Endothelial cell of umbilical vein (primary cell): Measurements from ENCODE around the gene SUCLG2. TPM values are rescaled to one million over a fixed set of nuclear protein-coding genes. Genes with fewer than 3 reads are reported as not detected.

ENCODE experiments used
- BruUV-seq: library from RNA; stranded (reverse); fragments of 400-500 nt; replicated peaks from 2 replicates; lab custom pipeline; 2021; lab: Mats Ljungman, UMichigan
- CTCF ChIA-PET: fragments of 300-600, 350-600 bp; sonication (Branson Sonifier 250); formaldehyde crosslinking; loops from one replicate; lab custom pipeline; 2021; ENCODE audit warnings: antibody characterized with exemption, inconsistent platforms; lab: Charles Lee
- POLR2A ChIA-PET: fragments of 300-600, 350-600 bp; sonication (Branson Sonifier 250); formaldehyde crosslinking; loops from one replicate; lab custom pipeline; 2021; ENCODE audit warnings: antibody characterized with exemption, inconsistent platforms; lab: Charles Lee
- DNase-seq: peaks from one replicate; pipeline ENCODE4 v3.0.0-alpha.2; 2011; ENCODE audit warnings: low read depth, low spot score
- FAIRE-seq: peaks from 2 replicates; lab custom pipeline; 2011; peaks lifted over from hg19 to GRCh38; lab: Jason Lieb, UNC
- H2AFZ ChIP-seq: 2 replicates; pipeline ENCODE4 v1.6.0; 2012; ENCODE audit warnings: low read depth, low read length, control low read depth, inconsistent platforms
- H3K27ac ChIP-seq: 2 replicates; pipeline ENCODE4 v1.5.1; 2011; ENCODE audit warnings: low read depth, mild to moderate bottlenecking, control low read depth, low read length, moderate library complexity; ENCODE audit not compliant: insufficient read depth
- H3K27me3 ChIP-seq, 2 experiments: 2 replicates each; pipeline versions ENCODE4 v1.6.0 to v1.6.1; 2011; ENCODE audit warnings: low read length in 2 of 2, mixed read lengths in 1 of 2; ENCODE audit not compliant: control insufficient read depth in 2 of 2, insufficient read depth in 2 of 2
- H3K36me3 ChIP-seq, 2 experiments: 2 replicates in 1 of 2; 3 replicates in 1 of 2; pipeline ENCODE4 v1.5.1; 2011; ENCODE audit warnings: low read length in 2 of 2, mild to moderate bottlenecking in 1 of 2, moderate library complexity in 1 of 2; ENCODE audit not compliant: control insufficient read depth in 2 of 2, insufficient read depth in 2 of 2; ENCODE audit errors: extremely low read depth in 1 of 2
- H3K4me1 ChIP-seq: 3 replicates; pipeline ENCODE4 v1.5.1; 2011; ENCODE audit warnings: mild to moderate bottlenecking, low read length; ENCODE audit not compliant: control insufficient read depth, insufficient read depth; ENCODE audit errors: extremely low read depth
- H3K4me2 ChIP-seq: 2 replicates; pipeline ENCODE4 v1.6.1; 2011; ENCODE audit warnings: low read length, control low read depth, mixed read lengths; ENCODE audit not compliant: insufficient read depth
- H3K4me3 ChIP-seq, 3 experiments: fragments of 200-600 bp in 1 of 3; sonication (generic), shearing (Covaris generic) in 1 of 3; replicated peaks in 1 of 3; 2 replicates each; pipeline ENCODE4 v1.5.1; 2011 to 2016; ENCODE audit warnings: control low read depth in 3 of 3, low read length in 3 of 3, mild to moderate bottlenecking in 2 of 3, inconsistent platforms in 1 of 3, low read depth in 1 of 3, moderate library complexity in 1 of 3; ENCODE audit not compliant: insufficient read depth in 1 of 3
- H3K79me2 ChIP-seq: 2 replicates; pipeline ENCODE4 v1.6.0; 2012; ENCODE audit warnings: low read length, inconsistent platforms; ENCODE audit not compliant: control insufficient read depth, insufficient read depth
- H3K9ac ChIP-seq: replicated peaks from 2 replicates; pipeline ENCODE3; 2011; ENCODE audit warnings: low read length, control low read depth; ENCODE audit not compliant: insufficient read depth; ENCODE audit errors: extremely low read depth
- H3K9me1 ChIP-seq: replicated peaks from 3 replicates; pipeline ENCODE4 v1.6.0; 2011; ENCODE audit warnings: mild to moderate bottlenecking, low read length; ENCODE audit not compliant: control insufficient read depth, insufficient read depth; ENCODE audit errors: extremely low read depth
- H3K9me3 ChIP-seq: replicated peaks from 2 replicates; pipeline ENCODE4 v1.5.1; 2012; ENCODE audit warnings: low read length, inconsistent platforms; ENCODE audit not compliant: control insufficient read depth, insufficient read depth
- H4K20me1 ChIP-seq: replicated peaks from 2 replicates; pipeline ENCODE3; 2011; ENCODE audit warnings: mild to moderate bottlenecking, low read length; ENCODE audit not compliant: control insufficient read depth, insufficient read depth; ENCODE audit errors: extremely low read depth
- CTCF ChIP-seq, 2 donors: IDR thresholded peaks; 1 replicate in 1 of 2; 2 replicates in 1 of 2; pipeline ENCODE4 v1.5.1; 2011; ENCODE audit warnings: low read length in 2 of 2, mild to moderate bottlenecking in 2 of 2, moderate library complexity in 2 of 2, control low read depth in 1 of 2, inconsistent platforms in 1 of 2, low read depth in 1 of 2; ENCODE audit not compliant: insufficient read depth in 1 of 2; ENCODE audit errors: extremely low read depth in 1 of 2
- EZH2 ChIP-seq: IDR thresholded peaks from 2 replicates; pipeline ENCODE4 v1.6.1; 2012; ENCODE audit warnings: borderline replicate concordance, low read depth, mild to moderate bottlenecking, moderate library complexity, low read length, inconsistent platforms; ENCODE audit not compliant: severe bottlenecking
- FOS ChIP-seq: IDR thresholded peaks from 2 replicates; pipeline ENCODE4 v1.6.1; 2011; ENCODE audit warnings: mild to moderate bottlenecking, low read length, moderate library complexity, borderline replicate concordance; ENCODE audit not compliant: insufficient read depth
- GATA2 ChIP-seq: IDR thresholded peaks from 2 replicates; pipeline ENCODE4 v1.7.0; 2011; ENCODE audit warnings: low read depth, mild to moderate bottlenecking, moderate library complexity, mixed read lengths, low read length; ENCODE audit not compliant: insufficient read length, insufficient read depth
- JUN ChIP-seq: IDR thresholded peaks from 2 replicates; pipeline ENCODE4 v1.6.1; 2011; ENCODE audit warnings: borderline replicate concordance, low read depth; ENCODE audit not compliant: insufficient read length, insufficient read depth
- MAX ChIP-seq: IDR thresholded peaks from 2 replicates; pipeline ENCODE4 v1.6.1; 2011; ENCODE audit not compliant: insufficient read depth, insufficient read length
- MYC ChIP-seq: IDR thresholded peaks from one replicate; pipeline ENCODE4 v1.6.1; 2011; ENCODE audit warnings: mild to moderate bottlenecking, low read depth, low read length
- POLR2A ChIP-seq: IDR thresholded peaks from 2 replicates; pipeline ENCODE4 v1.6.1; 2012; ENCODE audit warnings: low read depth, mild to moderate bottlenecking, control low read depth, low read length
- POLR2AphosphoS5 ChIP-seq: IDR thresholded peaks from 2 replicates; pipeline ENCODE4 v1.6.1; 2012; ENCODE audit warnings: low read depth, mild to moderate bottlenecking, control low read depth, low read length, moderate library complexity; ENCODE audit not compliant: insufficient read depth
- dilution Hi-C: fragments of 300-500 bp; cut with MboI; formaldehyde crosslinking; loops from one replicate; pipeline ENCODE4 v1.15.0; 2019; ENCODE audit warnings: low sequenced_read_pairs; ENCODE audit not compliant: extremely low pct_ligation_motif_present
- intact Hi-C: fragments of 100-400 bp; cut with micrococcal nuclease; formaldehyde crosslinking; loops from one replicate; pipeline ENCODE4 v1.10.0; 2022
- polyA plus RNA-seq, 4 experiments: library from polyadenylated mRNA; depleted of rRNA in 3 of 4; stranded (reverse) in 3 of 4; unstranded in 1 of 4; fragments of >200 nt; gene quantifications; 2 replicates each; pipeline versions ENCODE4 v1.2.1 to v1.2.3, GENCODE V29; 2011 to 2012; ENCODE audit warnings: missing spikeins in 1 of 4
- total RNA-seq: library from RNA; stranded (reverse); gene quantifications from 2 replicates; pipeline ENCODE4 v1.2.3, GENCODE V29; 2021

The SUCLG2 gene
- total and polyA plus RNA-seq, 2 donors (not counting 3 experiments of a cell fraction or from before 2014, with no cell fraction given), result 8.1 to 38.3 TPM

GRCh38 chr3:67468511-67468910, 185.9 kb downstream of the SUCLG2 start:
- H3K4me3 ChIP-seq, result no peak overlapping the region
- DNase-seq (no peak), FAIRE-seq (no peak)
- intact Hi-C loops (no loop called here), dilution Hi-C loops (no loop called here)
- no peaks in the 10 kb centered on the region for H3K4me1 ChIP-seq
- no peaks in the 10 kb centered on the region for H4K20me1 ChIP-seq
- no peak overlapping the region for H3K27ac ChIP-seq
- H3K9ac ChIP-seq, result no peak overlapping the region
- peaks cover 1 to 2% of the 10 kb centered on the region in 2 experiments for H3K36me3 ChIP-seq
- no peaks in the 10 kb centered on the region for H3K27me3 ChIP-seq
- no peaks in the 10 kb centered on the region for H3K9me1 ChIP-seq
- H3K79me2 ChIP-seq, result no peaks in the 10 kb centered on the region
- no peak overlapping the region for H3K4me2 ChIP-seq
- CTCF ChIA-PET, result interaction anchor here (1.2 kb wide), 1 partner anchor 11 kb away, joined by 3 read pairs; no protein-coding TSS in a partner anchor
- BruUV-seq, result no TSS peak
- TF ChIP-seq EZH2 (no peak), JUN (no peak), FOS (no peak), POLR2A (no peak), MYC (no peak), CTCF (IDR thresholded peaks at IDR 0.05; ENCODE audit: extremely low read depth in 1 of 2, insufficient read depth in 1 of 2, low read depth in 1 of 2, low read length in 2 of 2) (no peak), POLR2AphosphoS5 (no peak), MAX (no peak), GATA2 (no peak)
- no peaks in the 10 kb centered on the region for H3K9me3 ChIP-seq
- POLR2A ChIA-PET, result no interaction called here
- no peak overlapping the region for H2AFZ ChIP-seq
